BJ (cell line): Measurements from ENCODE around the gene NAT9. TPM values are rescaled to one million over a fixed set of nuclear protein-coding genes. Genes with fewer than 3 reads are reported as not detected.

ENCODE experiments used
- CTCF ChIA-PET: fragments of 350-600 bp; formaldehyde crosslinking; extraction: SDS; loops from one replicate; lab custom pipeline; 2021; ENCODE audit warnings: antibody characterized with exemption, inconsistent platforms; lab: Yijun Ruan, JAX
- POLR2A ChIA-PET: fragments of 300-600 bp; sonication (Branson Sonifier 250); formaldehyde crosslinking; extraction: SDS; loops from one replicate; lab custom pipeline; 2021; ENCODE audit warnings: antibody characterized with exemption; lab: Charles Lee
- DNase-seq: peaks from one replicate; pipeline ENCODE4 v3.0.0-alpha.2; 2011; ENCODE audit warnings: low read depth
- H3K27me3 ChIP-seq: 2 replicates; pipeline ENCODE4 v1.6.0; 2011; ENCODE audit warnings: low read length; ENCODE audit not compliant: control insufficient read depth, insufficient read depth
- H3K36me3 ChIP-seq: 2 replicates; pipeline ENCODE4 v1.5.1; 2011; ENCODE audit warnings: low read length; ENCODE audit not compliant: control insufficient read depth, insufficient read depth
- H3K4me3 ChIP-seq: 2 replicates; pipeline ENCODE4 v1.5.1; 2011; ENCODE audit warnings: low read depth, mild to moderate bottlenecking, control low read depth, low read length
- polyA plus RNA-seq: library from polyadenylated mRNA; depleted of rRNA; stranded (reverse); fragments of >200 nt; gene quantifications from 2 replicates; pipeline ENCODE4 v1.2.3, GENCODE V29; 2011
- TF ChIP-seq, protein P1 (sequence below): IDR thresholded peaks from 2 replicates; pipeline ENCODE4 v1.5.1; 2011; ENCODE audit warnings: low read depth, mild to moderate bottlenecking, control low read depth, inconsistent platforms, low read length, moderate library complexity; ENCODE audit not compliant: insufficient read depth

The NAT9 gene
- polyA plus RNA-seq, 1 experiment = 50.6 TPM

DNA sequence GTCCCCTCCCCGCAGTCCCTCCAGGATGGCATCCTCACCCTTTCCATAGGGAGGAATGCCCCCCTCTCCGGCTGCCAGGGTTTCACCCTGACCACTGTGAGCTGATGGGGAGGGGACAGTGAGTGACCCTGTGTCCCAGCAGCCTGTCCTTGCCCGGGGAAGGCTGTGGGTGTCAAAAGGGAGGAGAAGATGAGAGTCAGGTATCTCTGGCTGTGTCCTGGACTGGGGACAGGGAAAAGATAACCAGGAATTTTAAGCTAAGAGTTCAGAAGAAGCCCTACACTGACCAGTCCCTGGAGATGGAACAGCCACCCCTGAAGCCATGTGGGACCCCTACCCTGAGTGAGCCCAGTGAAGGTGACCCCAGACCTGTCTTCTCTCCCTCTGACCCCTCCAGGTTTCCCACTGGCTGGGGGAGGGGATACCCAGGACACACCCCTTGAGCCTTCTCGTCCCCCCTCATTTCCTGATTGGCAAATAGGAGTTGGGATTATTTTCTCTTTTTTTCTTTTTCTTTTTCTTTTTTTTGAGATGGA is 11.3 kb downstream of the NAT9 start:
- TF ChIP-seq, protein P1, sequence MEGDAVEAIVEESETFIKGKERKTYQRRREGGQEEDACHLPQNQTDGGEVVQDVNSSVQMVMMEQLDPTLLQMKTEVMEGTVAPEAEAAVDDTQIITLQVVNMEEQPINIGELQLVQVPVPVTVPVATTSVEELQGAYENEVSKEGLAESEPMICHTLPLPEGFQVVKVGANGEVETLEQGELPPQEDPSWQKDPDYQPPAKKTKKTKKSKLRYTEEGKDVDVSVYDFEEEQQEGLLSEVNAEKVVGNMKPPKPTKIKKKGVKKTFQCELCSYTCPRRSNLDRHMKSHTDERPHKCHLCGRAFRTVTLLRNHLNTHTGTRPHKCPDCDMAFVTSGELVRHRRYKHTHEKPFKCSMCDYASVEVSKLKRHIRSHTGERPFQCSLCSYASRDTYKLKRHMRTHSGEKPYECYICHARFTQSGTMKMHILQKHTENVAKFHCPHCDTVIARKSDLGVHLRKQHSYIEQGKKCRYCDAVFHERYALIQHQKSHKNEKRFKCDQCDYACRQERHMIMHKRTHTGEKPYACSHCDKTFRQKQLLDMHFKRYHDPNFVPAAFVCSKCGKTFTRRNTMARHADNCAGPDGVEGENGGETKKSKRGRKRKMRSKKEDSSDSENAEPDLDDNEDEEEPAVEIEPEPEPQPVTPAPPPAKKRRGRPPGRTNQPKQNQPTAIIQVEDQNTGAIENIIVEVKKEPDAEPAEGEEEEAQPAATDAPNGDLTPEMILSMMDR = no peak
- POLR2A ChIA-PET = no interaction called here
- CTCF ChIA-PET = no interaction called here
- Histone ChIP-seq H3K4me3 (no peak overlapping the region), H3K27me3 (no peaks in the 10 kb centered on the region), H3K36me3 (no peaks in the 10 kb centered on the region; the same call in 1 of the 2 replicates)
- no peak for DNase-seq

DNA sequence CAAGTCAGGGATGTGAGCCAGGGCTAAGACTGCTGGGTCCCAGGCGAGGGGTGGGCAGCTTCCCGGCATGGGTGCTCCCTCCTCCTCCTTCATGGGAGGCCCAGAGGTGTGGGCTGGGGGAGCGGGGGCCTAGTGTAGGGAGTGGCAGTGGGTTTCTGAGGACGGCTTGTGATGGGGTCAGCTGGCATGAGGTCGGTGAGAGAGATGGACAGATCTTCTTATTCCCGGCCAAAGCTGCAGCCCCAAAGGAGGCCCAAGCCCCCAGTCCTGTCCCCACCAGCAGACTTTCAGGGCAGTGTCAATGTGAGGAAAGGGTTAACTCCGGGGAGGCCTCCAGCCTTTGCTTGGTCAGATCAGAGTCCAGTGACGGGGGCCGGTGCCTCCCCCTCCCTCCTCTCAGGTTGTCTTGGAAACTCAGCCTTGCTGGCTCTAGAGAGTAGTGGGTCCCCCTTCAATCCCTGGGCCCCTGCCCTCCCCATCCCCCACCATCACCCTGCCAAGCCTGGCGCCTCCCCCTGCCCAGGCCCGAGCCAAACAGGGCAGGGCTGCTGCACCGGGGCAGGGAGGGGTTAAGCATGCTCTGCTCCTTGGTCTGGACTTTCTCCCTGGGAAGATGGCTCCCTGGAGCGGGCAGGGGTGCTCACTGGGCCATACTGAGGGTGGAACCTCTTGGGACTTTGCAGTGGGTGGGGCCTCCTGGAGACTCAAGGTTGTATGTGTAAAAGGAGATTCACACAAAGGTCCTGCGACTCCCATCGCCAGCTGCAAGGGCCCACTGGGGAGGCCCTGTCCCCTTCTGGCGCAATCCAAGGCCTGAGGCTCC is 12.4 kb downstream of the NAT9 start:
- ChIA-PET CTCF (no interaction called here), POLR2A (no interaction called here)
- Histone ChIP-seq H3K4me3 (no peak overlapping the region), H3K27me3 (no peaks in the 10 kb centered on the region), H3K36me3 (no peaks in the 10 kb centered on the region)
- DNase-seq = no peak
- TF ChIP-seq, protein P1 = no peak

DNA sequence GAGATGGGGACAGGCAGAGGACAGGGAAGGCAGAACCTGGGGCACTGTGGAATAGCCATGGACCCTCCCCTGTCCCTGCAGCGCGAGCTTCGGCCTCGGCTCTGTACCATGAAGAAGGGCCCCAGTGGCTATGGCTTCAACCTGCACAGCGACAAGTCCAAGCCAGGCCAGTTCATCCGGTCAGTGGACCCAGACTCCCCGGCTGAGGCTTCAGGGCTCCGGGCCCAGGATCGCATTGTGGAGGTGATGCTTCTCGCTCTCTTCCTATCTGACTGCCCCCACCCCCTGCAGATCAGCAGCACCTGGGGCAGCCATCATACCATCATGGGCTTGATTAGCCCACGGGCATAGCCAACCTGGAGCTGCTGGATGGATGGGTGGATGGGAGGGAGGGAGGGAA is 14.2 kb downstream of the NAT9 start:
- Histone ChIP-seq H3K4me3 (no peak overlapping the region), H3K27me3 (no peaks in the 10 kb centered on the region), H3K36me3 (no peaks in the 10 kb centered on the region)
- ChIA-PET CTCF (interaction anchor here (1.4 to 1.5 kb wide), 2 partner anchors 9 to 110 kb away, joined by 3 to 5 read pairs; no protein-coding TSS in a partner anchor), POLR2A (no interaction called here)
- TF ChIP-seq, protein P1 = no peak
- no peak for DNase-seq

DNA sequence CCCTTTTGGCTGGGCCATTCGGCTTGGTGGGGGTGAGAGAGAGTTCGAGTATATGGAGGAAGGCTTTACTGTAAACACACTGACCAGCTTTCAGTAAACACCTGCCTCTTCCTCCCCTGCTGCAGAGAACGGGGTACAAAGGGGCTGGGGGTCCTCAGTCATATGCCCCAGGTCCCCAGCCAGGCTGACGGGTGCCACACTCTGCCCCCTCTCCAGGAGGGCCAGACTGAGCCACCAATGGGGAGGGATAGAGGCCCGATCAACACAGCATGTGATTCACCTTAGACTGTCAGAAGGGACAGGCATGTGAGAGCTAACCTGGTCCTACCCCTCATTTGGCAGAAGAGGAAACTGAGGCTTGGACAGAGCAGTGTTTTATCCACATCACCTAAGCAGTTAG is 14.7 kb downstream of the NAT9 start:
- no peak overlapping the region for H3K4me3 ChIP-seq
- TF ChIP-seq, protein P1 = no peak
- DNase-seq = no peak
- no peaks in the 10 kb centered on the region for H3K27me3 ChIP-seq
- POLR2A ChIA-PET = no interaction called here
- H3K36me3 ChIP-seq = no peaks in the 10 kb centered on the region
- CTCF ChIA-PET = interaction anchor here (1.0 to 1.5 kb wide), 3 partner anchors 10 to 110 kb away, joined by 3 to 5 read pairs (median 4); no protein-coding TSS in a partner anchor

DNA sequence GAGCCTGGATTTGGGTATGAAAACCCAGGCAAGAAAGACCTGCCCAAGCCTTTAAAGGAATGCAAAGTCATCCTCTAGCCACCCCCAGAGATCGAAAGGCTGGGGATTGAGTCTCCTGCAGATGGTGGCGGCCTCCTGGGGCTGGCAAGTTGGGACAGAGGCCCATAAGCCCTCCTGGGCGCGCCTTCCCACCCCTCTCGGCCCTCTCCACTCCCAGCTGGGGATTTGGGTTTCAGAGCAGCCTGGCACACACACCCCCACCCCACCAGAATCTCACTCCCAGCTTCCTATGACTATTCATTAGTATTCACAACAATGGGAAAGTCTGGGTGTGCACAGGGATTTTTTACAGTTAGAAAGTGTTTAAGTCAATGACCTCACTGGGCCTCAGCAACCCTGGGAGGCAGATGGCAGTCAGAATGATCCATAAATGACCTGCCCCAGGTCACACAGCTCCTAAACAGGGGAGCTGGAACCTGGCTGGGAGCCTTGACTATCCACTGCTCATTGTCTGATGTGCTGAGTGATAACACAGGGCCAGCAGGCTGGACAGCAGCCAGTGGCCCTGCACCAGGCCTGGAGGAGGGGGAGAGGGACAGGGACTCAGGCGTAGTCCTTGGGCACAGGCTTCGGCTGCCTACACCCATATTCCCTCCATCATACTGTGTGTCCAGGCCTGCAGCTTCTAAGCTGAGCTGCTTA is 15.6 kb downstream of the NAT9 start:
- H3K27me3 ChIP-seq = no peaks in the 10 kb centered on the region

More for the DNA sequence above, 15.6 kb downstream of the NAT9 start:
- Histone ChIP-seq H3K36me3 (no peaks in the 10 kb centered on the region), H3K4me3 (no peak overlapping the region)
- DNase-seq = no peak
- ChIA-PET CTCF (interaction anchor here (1.0 to 2.9 kb wide), 6 partner anchors 10 to 101 kb away, joined by 4 to 25 read pairs (median 4); partner anchors contain the start of gene NAT9), POLR2A (no interaction called here)
- TF ChIP-seq, protein P1 = no peak
